GM21717 (cell line): Measurements from ENCODE around the gene HOXA9.

Experiments
- ATAC-seq: cut with Tn5 transposase; IDR thresholded peaks from one replicate; pipeline ENCODE4 v1.9.1; 2021; ENCODE audit warnings: mild to moderate bottlenecking, moderate library complexity; ENCODE audit not compliant: unreplicated experiment

Gene HOXA9

DNA sequence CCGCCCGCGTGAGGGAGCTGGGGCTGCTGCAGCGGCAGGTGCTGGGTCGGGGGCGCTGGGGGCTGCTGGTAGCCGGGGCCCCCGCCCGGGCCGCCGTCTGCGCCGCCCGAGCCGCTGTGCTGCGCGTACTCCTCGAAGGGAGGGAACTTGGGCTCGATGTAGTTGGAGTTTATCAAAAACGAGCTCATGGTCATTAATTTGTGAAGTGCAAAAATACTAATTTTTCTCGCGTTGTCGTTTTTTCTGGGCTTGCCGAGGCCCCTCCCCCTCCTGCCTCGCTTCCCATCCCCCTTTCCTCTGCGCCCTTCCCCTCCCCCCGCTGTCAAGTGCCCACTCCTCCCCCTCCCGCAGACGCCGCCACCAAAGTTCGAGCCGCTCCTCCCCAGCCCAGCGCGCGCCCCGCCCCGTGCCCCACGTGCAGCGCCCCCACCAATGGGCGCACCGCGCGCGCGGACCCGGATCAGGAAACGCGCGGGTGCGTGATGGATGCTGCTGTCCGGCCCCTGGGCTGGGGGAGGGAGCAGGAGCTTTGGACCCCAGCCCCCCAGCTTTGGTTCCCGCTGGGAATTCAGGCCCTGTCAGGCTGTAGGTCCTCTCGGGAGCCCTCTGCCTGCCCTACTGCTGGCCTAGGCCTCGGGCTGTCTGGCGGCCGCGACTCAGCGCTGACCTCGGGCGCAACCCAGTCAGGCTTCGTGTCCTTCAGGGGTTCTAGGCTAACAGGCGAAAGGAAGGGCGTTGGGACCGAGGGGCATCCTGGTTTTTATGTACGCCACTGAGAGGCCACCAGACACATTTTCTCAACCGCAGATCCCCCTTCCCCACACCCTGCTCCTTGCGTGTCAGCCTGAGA, 34.6 kb downstream of the HOXA9 start, which contains the start of gene HOXA4:
HOXA4 (minus strand) TSS at position 218 of the 850 bp plus-strand sequence; CDS start at position 194, 24 bp downstream.
- ATAC-seq, result no peak

DNA sequence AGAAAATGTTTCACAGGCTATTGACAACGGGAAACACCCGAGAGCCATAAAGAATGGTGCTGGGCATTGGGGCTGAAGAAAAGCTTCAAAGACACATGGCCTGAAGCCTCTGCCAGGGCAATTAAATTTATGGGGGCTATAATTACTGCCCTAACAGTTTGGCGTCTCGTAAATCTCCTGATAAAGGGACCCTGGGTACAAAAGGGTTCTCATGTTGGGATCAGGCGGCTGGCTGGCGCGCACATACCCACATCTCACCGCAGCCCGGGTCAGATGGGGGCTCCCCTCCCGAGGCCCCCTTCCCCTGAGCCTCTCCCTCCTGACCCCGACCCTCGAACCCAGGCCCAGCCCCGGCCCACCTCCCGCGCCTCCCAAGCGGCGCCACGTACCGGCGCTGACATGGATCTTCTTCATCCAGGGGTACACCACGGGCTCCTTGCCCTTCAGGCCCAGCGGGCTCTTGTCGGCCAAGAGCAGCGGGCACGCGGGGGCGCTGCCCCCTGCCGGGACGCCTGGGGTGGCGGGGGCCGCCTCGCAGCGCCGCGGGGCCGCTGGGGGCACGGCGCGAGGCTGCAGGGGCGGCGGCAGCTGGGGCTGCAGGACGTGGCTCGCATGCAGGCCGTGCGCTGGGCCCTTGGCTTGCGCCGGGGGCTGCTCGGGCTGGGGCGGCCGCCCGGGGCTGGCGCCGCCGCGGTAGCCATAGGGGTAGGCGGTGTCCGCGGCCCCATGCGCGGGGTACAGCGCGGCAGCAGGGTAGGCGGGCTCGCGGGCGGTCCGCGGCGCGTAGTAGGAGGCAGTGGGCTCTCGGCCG, 35.4 kb downstream of the HOXA9 start:
- no peak for ATAC-seq

DNA sequence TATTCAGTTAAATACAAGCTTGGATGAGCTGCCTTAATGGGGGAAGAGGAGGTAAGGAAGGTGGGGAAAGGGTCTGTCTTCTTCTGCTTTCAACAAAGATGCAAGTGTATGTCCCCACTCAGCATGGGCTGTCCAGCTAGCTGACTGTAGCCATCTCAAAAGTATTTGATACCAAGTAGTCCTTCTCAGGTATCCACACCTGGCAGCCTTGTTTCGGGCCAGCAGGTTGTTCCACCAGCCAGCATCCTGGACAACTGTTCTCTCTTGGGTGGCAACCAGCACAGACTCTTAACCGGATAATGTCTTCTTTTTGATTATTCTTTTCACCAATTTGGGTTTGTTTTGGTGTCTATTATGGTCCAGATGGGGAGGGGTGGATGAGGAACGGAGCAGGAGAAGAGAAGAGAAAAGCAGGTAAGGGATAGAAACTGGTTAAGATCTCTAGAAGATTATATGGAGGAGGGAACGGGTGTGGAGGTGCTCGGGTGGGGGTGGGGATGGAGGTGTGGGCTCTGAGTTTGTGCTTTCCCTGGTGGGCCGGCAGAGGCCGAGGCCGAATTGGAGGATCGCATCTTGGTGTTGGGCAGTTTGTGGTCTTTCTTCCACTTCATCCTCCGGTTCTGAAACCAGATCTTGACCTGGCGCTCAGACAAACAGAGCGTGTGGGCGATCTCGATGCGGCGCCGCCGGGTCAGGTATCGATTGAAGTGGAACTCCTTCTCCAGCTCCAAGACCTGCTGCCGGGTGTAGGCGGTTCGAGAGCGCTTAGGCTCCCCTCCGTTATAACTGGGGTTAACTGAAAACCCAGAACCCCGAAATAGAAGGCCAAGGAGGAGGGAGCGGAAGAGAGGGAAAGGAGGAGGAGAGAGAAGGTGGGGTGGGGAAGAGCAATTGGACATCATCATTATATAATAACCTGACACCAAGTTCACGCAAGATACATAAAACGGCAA, 36.3 kb downstream of the HOXA9 start:
- no peak for ATAC-seq

DNA sequence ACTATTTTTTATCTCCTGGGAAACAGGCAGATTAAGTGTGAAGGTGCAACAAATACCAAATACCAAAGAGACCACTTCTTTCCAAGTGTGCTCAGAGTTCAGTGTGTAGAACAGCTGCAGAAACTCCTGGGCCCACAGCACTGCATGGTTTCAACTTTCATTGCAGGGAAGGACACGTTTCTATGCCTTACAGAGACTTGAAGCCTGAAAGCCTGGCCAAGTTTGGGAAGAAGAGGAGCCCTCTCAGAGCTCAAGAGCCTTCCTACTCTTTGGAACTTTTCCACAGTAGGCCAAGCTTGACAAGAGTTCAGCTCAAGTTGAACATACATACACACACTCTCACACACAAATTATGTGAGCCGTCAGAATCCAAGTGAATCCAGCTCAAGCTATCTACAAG, 37.3 kb downstream of the HOXA9 start:
- ATAC-seq, result no peak

DNA sequence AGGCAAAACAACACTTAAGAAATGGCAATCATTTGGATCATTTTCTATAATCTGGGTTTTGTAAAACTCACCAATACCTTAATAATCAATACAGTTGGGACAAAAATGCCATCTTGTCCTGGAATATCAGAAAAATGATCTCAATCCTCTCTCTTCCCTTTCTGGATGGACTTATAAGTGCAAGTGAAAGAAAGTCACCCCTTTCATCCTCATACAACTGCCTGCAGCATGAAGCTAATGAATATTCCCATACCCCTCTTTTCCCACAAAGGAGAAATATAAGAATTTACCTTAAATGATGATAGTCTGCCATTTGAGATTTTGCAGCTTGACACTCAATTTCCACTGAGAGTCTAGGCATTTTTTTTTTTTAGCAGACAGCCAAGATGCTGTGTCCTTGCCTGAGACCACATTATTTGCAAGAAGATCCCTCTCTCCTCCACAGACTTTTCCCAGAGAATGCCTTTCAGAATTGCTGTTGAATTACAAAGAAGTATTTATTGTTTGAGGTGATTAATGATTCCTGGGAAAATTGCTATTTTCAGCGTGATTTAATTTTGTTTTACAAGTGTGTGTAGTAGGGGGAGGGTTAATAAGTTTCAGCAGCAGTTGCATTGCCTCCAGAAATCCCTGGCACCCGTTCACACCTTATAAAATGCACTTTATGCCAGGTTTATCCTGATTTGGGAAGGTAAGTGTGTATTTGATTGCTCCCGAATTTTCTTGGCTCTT, 38.6 kb downstream of the HOXA9 start:
- no peak for ATAC-seq

DNA sequence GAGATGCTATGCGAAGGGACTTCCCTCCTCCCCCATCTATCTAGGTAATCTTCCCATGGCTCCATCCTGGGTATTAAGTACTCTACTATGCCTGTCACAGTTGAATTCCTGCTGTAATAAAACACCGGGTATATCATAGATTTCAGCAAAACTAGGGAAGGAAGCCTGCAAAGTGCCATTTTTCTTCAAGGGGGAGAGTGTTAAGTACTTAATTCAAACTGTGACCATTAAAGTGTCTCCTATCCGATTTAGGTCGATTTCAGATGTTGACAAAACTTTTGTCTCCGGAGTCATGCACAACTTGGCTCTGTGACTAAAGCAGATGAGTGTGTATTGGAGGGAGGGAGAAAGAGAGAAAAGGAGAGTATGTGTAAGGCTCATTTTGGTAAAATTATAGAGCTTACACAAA, 39.3 kb downstream of the HOXA9 start:
- no peak for ATAC-seq

DNA sequence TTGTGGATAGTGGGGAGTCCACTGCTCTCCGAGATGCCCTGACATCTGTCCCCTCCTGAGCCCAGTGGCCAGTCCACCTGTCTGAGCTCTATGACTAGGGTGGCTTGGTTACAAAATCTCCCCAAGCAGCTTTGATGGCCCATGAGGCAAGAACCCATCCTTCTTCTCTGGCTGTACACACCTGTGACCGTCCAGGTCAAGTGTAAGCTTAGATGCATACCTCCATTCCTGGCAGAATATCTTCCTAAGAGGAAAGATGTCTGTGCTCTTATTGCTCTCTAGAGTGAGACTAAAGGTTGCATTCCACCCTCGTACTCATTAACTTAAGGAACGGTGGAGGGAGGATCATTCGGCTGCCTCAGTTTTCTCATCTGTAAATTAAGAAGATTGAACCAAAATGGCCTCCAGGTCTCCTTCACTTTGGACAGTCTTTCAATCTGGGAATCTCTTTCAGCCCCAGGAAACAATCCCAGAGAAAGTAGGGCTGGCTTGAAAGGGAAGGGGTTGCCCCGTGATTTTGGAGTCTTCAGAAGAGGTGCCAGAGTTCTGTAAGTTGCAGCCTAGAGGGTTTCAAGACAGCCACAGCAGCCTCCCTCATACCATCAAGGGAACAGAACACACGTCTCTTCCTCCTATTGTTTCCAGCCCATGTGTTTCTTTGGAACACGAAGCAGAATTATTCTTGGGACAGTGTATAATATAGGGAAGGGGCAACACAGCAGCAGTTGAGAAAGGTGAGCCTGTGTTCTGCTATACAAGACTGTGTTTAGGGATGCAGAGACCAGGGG, 40.2 kb downstream of the HOXA9 start:
- ATAC-seq, result no peak

DNA sequence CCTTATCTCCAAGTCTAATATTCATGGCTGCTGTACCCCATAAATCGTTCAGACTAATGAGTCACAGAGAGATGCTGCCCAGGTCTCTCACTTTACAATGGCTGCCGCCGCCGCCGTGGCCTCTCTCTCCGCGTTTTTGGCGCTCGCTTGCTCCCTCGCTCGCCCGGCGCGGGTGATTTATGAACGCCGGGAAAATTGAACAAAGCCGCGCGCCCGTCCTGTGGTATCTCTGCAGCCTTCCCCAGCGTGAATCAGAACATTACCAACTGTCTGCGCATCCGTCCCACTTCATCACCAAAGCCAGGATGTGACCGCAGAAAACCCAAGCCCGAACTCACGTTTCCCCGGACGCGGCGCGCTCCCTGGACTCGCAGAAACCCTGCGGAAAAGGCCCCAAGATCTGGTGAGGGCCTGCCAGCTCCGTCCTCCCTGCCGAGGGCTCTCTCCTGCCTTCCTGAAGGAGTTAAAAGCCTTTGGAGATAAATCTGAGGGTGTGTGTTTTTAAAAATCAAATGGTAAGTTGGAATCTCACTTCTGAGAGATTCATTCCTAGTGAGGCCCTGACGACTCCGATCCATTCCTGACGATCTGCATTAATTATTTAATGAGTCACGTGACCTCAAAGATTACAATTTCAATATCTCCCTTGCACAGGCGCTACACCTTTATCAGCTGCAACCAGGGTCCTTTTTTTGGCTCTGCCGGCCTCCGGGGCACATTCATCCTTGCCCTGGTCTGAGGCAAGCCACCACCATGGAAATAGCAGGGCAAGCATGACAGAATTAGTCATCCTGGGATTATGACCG, 41.0 kb downstream of the HOXA9 start:
- ATAC-seq, result no peak

DNA sequence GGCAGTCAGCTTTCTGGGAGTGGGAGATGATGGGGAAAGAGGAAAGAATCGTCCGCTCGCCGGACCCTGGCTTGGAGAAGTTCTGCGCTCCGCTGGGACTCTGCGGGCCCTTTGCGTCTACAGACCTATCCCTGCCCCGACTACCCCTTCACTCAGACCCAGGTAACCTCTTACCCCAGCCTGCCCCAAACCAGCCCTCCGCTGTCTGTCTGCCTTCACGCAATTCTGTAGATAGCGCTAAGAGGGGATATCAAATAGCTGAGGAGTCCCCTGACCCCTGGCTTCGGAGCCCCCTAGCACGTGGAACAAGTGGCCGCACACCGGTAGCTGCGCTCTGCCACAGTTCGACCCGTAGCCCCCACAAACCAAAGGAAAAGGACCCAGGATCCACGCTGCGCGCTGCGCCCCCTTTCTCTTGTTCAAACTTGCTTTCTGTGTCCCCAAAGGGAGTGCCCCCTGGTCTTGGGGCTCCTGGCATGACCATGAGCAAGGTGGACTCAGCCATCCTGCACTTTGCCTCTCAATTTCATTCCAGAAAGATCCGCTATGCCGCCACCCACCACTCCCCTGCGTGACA, 41.8 kb downstream of the HOXA9 start:
- ATAC-seq, result no peak

DNA sequence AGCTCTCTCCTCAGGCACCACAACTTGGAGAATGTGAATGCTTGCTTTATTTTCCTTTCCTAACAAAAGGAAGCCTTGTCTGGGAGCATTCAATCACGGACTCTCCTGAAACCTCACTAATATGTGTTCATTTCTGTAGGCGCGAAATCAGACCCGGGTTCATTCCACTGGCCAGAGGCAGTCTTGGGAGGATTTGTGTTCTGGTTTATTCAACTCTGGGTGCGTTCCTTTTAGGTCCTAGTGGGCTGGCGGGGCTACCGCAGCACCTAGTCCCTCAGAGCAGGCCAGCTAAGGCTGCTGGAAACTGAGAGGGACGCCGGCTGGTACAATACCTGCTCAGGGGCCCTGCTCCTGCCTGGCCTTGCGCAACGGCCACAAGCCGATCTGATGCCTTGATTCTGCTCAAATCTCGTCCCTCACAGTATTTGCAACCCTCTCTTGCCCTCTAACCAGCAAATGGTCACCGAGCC, 42.3 kb downstream of the HOXA9 start:
- no peak for ATAC-seq

DNA sequence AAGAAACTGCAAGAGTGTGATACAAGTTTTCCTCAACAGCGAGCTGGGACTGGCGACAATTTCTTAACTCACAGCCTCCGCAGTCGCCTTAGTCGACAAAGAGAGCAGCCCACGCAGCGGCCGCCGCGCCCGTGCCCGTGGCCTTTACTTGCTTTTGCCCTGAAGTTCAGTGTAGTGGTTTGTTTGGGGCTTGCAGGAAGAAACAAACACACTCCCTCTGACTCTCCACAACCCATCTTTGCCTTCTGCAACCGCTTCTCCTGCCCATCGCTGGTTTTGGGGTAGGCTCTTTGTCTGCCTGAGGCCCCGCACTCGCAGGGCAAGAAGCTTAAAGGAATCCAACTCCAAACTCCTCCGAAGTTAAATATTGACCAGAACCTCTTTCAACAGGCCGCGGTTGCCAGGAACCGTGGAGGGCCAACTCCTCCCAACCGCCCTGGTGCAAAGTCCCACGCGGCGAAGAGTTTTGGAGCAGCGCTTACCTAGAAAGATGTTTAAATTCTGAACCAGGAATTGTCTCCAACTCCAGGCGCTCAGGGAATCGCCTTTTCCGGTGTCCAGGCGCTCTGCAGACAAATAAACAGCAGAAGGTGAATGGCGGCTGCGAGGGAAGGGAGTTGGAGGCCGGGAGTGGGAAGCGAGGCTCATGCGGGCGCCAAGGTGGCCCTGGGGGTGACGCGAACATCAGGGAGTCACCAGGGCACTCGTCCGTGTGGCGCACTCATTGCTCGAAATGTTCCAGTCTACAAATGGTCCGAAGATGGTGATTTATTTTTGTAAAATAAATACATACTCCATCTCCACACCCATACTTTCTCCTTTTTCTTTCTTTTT, 43.0 kb downstream of the HOXA9 start:
- no peak for ATAC-seq

DNA sequence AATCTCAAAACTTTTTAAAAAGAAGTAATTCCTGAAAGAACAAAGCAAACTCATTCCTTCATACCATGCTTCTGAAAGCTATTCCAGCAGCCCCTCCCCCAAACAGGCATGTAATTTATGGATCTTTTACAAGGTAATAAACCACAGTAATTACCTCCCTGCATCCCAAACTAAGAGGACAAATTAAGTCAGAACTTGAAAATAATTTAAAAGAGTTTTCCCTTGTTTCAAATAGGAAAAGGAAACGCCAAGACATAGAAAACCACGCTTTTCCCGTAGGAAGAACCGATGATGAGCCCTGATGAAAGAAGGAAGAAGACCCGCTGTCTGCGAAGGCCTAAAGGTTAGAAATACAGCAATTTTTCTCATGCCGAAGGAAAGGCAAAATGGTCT, 43.7 kb downstream of the HOXA9 start:
- no peak for ATAC-seq

DNA sequence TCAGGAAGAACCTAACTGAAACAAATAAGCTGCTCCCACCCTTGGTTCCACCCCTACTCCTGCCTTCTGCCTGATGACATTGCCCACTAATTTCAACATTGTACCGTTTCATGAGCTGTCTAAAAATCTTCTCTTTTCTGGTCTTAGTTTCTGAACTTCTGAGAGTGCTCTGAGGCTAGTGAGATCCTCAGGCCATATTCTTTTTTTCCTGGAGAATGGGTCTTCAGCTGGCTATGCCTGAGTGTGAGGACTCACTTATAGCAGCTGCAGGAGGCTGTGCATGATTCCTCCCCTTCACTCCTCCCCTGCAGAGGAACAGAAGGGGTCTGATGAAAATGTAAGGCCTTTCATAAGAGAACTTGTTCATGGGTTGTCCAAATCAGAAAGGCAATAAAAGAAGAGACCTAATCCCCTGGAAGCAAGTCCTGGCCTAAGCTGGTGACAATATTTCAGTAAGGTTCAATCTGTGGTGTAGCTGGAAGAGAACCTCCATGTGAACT, 45.9 kb downstream of the HOXA9 start:
- ATAC-seq, result no peak

DNA sequence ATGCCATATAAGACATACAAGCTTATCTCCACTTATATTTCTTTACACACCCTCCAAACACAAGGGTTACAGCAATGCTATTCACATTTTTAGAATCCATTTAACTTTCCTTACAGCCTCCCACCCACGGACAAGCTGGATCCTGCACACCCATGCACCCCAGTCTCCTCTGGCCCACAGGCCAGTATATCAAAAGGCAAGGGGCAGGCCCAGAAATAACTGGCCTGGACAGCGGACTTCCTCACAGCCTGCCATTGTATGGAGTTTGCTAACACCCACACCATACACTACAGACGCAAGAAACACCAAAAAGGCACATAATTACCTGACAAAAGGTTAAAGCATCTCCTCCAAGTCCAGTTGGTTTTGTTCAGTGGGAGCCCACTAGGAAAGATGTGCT, 46.8 kb downstream of the HOXA9 start:
- no peak for ATAC-seq

DNA sequence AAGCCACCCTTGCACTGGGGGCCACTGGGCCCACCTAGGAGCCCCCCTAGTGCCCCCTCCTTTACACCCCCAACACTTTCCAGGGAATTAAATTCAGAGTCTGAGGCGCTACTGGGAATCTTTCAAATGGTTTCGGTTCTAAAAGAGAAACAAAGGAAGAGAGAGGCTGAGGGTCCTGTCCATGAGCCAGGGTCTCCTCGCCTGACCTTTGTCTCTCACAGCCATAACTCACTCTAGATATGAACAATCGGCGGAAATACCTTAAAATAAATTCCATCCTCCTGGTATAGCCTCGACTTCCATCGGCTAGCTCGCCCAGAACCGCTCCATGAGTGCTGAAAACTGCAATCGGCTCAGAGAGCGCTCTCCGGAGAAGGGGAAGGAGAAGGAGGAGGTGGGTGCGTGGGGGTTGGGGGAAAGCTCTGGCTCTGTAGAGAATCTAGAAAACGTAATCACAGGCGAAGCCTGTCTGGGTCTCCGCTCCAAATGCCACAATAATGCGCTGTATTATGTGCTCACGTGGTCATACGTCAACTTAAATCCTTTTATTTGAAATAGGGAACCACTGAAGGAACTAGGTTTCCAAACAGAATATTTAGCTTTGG, 47.3 kb downstream of the HOXA9 start:
- no peak for ATAC-seq

DNA sequence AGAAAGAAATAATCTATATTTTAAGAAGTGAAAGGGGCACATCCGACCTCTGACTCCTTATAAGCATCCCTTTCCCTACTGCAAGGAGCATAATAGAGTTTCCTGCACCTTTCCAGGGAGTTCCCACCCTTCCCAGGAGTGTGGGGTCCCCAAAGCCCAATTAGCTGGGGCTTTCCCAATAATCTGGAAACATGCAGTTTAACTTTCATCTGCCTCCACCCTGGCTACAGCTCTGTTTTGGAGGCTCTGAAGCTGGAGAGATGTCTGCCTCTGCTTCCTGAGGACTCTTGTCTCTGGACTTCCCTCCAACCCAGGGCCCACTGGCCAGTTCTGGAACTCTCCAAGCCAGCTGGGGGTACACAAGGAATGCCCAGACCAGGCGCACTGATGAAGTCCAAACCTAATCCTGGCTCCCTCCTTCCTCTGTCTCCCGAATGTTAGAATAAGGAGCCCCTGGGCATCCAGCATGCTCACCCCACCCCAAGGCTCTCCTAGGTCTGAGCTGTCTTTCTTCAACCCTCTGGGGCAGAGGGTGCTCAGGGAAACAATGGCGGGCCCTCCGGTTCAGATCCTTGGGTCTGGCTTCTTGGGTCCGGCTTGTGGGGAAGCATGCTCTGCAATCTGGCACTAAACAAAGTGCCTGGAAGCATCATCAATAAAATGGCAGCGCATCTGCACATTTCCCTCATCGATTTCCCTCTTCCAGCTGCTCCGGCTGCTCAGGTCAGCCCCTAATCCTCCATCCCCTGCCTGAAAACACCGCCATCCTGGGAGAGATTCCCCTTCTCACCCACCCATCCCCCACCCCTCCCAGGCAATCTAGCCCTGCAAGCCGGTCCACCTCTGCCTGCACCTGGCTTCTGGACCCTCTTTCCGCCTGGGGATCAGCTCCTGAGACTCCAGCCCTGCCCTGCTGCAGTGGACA, 48.1 kb downstream of the HOXA9 start:
- ATAC-seq, result no peak
